H9 (cell line): ENCODE data around the gene FAM8A1. TPM values are rescaled to one million over a fixed set of nuclear protein-coding genes. Genes with fewer than 3 reads are reported as not detected.
A peak's percentile ranks its signal among the peaks of the same experiment; 100 is the strongest.

ENCODE experiments used
- DNase-seq: peaks from one replicate; pipeline ENCODE4 v3.0.0-alpha.2; 2017
- H2AFZ ChIP-seq: one replicate; pipeline ENCODE4 v1.6.1; 2013; ENCODE audit warnings: mild to moderate bottlenecking, low read length, control low read depth, moderate library complexity
- H2AK5ac ChIP-seq: 2 replicates; pipeline ENCODE4 v1.6.1; 2013; ENCODE audit warnings: low read length, control low read depth, mixed read lengths; ENCODE audit not compliant: insufficient read length
- H2BK120ac ChIP-seq: one replicate; pipeline ENCODE4 v1.6.1; 2013; ENCODE audit warnings: low read depth, mild to moderate bottlenecking, low read length, control low read depth, inconsistent platforms; ENCODE audit not compliant: poor library complexity, severe bottlenecking
- H2BK12ac ChIP-seq: 2 replicates; pipeline ENCODE4 v1.6.1; 2013; ENCODE audit warnings: low read length, control low read depth, mixed read lengths, low read depth; ENCODE audit not compliant: insufficient read length
- H2BK15ac ChIP-seq: 2 replicates; pipeline ENCODE4 v1.6.1; 2013; ENCODE audit warnings: low read depth, low read length, control low read depth
- H2BK20ac ChIP-seq: one replicate; pipeline ENCODE4 v1.6.1; 2013; ENCODE audit warnings: low read depth, mild to moderate bottlenecking, low read length, control low read depth, inconsistent platforms; ENCODE audit not compliant: poor library complexity, severe bottlenecking
- H2BK5ac ChIP-seq: 2 replicates; pipeline ENCODE4 v1.6.1; 2013; ENCODE audit warnings: low read length, control low read depth, mixed read lengths; ENCODE audit not compliant: insufficient read length
- H3K14ac ChIP-seq: 2 replicates; pipeline ENCODE4 v1.6.1; 2013; ENCODE audit warnings: low read length, control low read depth; ENCODE audit not compliant: insufficient read depth
- H3K18ac ChIP-seq: 2 replicates; pipeline ENCODE4 v1.6.1; 2013; ENCODE audit warnings: low read depth, mild to moderate bottlenecking, mixed read lengths, low read length, control low read depth; ENCODE audit not compliant: insufficient read length
- H3K23ac ChIP-seq: 2 replicates; pipeline ENCODE4 v1.6.1; 2013; ENCODE audit warnings: low read length, control low read depth, mixed read lengths, low read depth; ENCODE audit not compliant: insufficient read length
- H3K23me2 ChIP-seq: 2 replicates; pipeline ENCODE4 v1.6.1; 2013; ENCODE audit warnings: low read depth, mild to moderate bottlenecking, mixed read lengths, low read length, control low read depth; ENCODE audit not compliant: insufficient read length, poor library complexity, severe bottlenecking
- H3K27ac ChIP-seq: 2 replicates; pipeline ENCODE4 v1.5.1; 2013; ENCODE audit warnings: low read length, control low read depth, mixed read lengths, low read depth; ENCODE audit not compliant: insufficient read length
- H3K27me3 ChIP-seq: 2 replicates; pipeline ENCODE4 v1.6.1; 2013; ENCODE audit warnings: low read length, control low read depth, inconsistent platforms; ENCODE audit not compliant: insufficient read depth
- H3K4ac ChIP-seq: 2 replicates; pipeline ENCODE4 v1.6.1; 2013; ENCODE audit warnings: low read depth, mild to moderate bottlenecking, control low read depth, inconsistent platforms, low read length, moderate library complexity
- H3K4me1 ChIP-seq: 2 replicates; pipeline ENCODE4 v1.6.1; 2013; ENCODE audit warnings: low read length, control low read depth, inconsistent platforms; ENCODE audit not compliant: insufficient read depth
- H3K4me2 ChIP-seq: 2 replicates; pipeline ENCODE4 v1.6.1; 2013; ENCODE audit warnings: low read length, control low read depth, mixed read lengths; ENCODE audit not compliant: insufficient read length, insufficient read depth
- H3K56ac ChIP-seq: 2 replicates; pipeline ENCODE4 v1.6.1; 2013; ENCODE audit warnings: low read depth, mild to moderate bottlenecking, mixed read lengths, low read length, control low read depth; ENCODE audit not compliant: insufficient read length
- H3K79me1 ChIP-seq: 2 replicates; pipeline ENCODE4 v1.6.1; 2013; ENCODE audit warnings: low read depth, mild to moderate bottlenecking, moderate library complexity, low read length, control low read depth, inconsistent platforms; ENCODE audit not compliant: insufficient read depth, poor library complexity, severe bottlenecking
- H3K79me2 ChIP-seq: 2 replicates; pipeline ENCODE4 v1.6.1; 2013; ENCODE audit warnings: low read length, control low read depth, inconsistent platforms; ENCODE audit not compliant: insufficient read depth
- H3K9ac ChIP-seq: 2 replicates; pipeline ENCODE4 v1.6.1; 2013; ENCODE audit warnings: low read length, control low read depth, mixed read lengths; ENCODE audit not compliant: insufficient read length; ENCODE audit errors: extremely low read depth
- H3K9me3 ChIP-seq: one replicate; pipeline ENCODE4 v1.6.1; 2013; ENCODE audit warnings: low read depth, low read length, inconsistent platforms; ENCODE audit not compliant: control insufficient read depth
- H3T11ph ChIP-seq: one replicate; pipeline ENCODE4 v1.6.1; 2013; ENCODE audit warnings: mild to moderate bottlenecking, low read length, control low read depth, inconsistent platforms
- H4K20me1 ChIP-seq: one replicate; pipeline ENCODE4 v1.6.1; 2013; ENCODE audit not compliant: control insufficient read depth, insufficient read length, insufficient read depth
- H4K5ac ChIP-seq: 2 replicates; pipeline ENCODE4 v1.6.1; 2013; ENCODE audit warnings: low read depth, mild to moderate bottlenecking, mixed read lengths, low read length, control low read depth; ENCODE audit not compliant: insufficient read length
- H4K8ac ChIP-seq: replicated peaks from 2 replicates; pipeline ENCODE4 v1.6.1; 2013; ENCODE audit warnings: low read length, control low read depth, mixed read lengths, low read depth; ENCODE audit not compliant: insufficient read length
- H4K91ac ChIP-seq: 2 replicates; pipeline ENCODE4 v1.6.1; 2013; ENCODE audit warnings: low read depth, mild to moderate bottlenecking, moderate library complexity, mixed read lengths, low read length, control low read depth; ENCODE audit not compliant: insufficient read length
- H3K27ac Mint-ChIP-seq, 3 experiments: 2 replicates in 2 of 3; 3 replicates in 1 of 3; pipeline ENCODE4 v1.8.0; 2020 to 2021; ENCODE audit warnings: mixed read lengths in 3 of 3, mild to moderate bottlenecking in 1 of 3, moderate library complexity in 1 of 3
- H3K27me3 Mint-ChIP-seq: 2 replicates; pipeline ENCODE4 v1.8.0; 2021; ENCODE audit warnings: low read depth, mild to moderate bottlenecking, moderate library complexity, mixed read lengths
- H3K36me3 Mint-ChIP-seq, 3 experiments: 2 replicates in 2 of 3; 3 replicates in 1 of 3; pipeline ENCODE4 v1.8.0; 2020 to 2021; ENCODE audit warnings: low read depth in 3 of 3, mixed read lengths in 3 of 3; ENCODE audit not compliant: insufficient read depth in 1 of 3
- H3K4me1 Mint-ChIP-seq, 2 experiments: 2 replicates each; pipeline ENCODE4 v1.8.0; 2020; ENCODE audit warnings: mixed read lengths in 2 of 2
- H3K4me3 Mint-ChIP-seq, 2 experiments: 2 replicates in 1 of 2; 3 replicates in 1 of 2; pipeline ENCODE4 v1.8.0; 2020 to 2021; ENCODE audit warnings: mild to moderate bottlenecking in 2 of 2, mixed read lengths in 2 of 2, moderate library complexity in 1 of 2
- H3K9me3 Mint-ChIP-seq, 2 experiments: 2 replicates in 1 of 2; 3 replicates in 1 of 2; pipeline ENCODE4 v1.8.0; 2020; ENCODE audit warnings: mild to moderate bottlenecking in 2 of 2, mixed read lengths in 2 of 2, moderate library complexity in 1 of 2
- CTCF ChIP-seq: fragments of 200-600 bp; sonication (generic); conservative IDR thresholded peaks from 3 replicates; pipeline ENCODE4 v1.8.0; 2021; ENCODE audit warnings: antibody characterized with exemption, mild to moderate bottlenecking
- WGBS: extraction: QIAGEN DNeasy Blood & Tissue Kit; methylation state at CpG from one replicate; pipeline ENCODE4 v1.1.7; 2013; ENCODE audit warnings: missing lambda C conversion rate, low lambda C conversion rate, mixed read lengths; ENCODE audit not compliant: insufficient read length; ENCODE audit errors: extremely low coverage; 5-methylcytosine and 5-hydroxymethylcytosine counted together
- total RNA-seq: library from RNA; stranded (reverse); gene quantifications from 2 replicates; pipeline ENCODE4 v1.2.1, GENCODE V29; 2021

FAM8A1 gene
- total RNA-seq, 1 experiment from 2014 or later = 11.0 TPM

DNA sequence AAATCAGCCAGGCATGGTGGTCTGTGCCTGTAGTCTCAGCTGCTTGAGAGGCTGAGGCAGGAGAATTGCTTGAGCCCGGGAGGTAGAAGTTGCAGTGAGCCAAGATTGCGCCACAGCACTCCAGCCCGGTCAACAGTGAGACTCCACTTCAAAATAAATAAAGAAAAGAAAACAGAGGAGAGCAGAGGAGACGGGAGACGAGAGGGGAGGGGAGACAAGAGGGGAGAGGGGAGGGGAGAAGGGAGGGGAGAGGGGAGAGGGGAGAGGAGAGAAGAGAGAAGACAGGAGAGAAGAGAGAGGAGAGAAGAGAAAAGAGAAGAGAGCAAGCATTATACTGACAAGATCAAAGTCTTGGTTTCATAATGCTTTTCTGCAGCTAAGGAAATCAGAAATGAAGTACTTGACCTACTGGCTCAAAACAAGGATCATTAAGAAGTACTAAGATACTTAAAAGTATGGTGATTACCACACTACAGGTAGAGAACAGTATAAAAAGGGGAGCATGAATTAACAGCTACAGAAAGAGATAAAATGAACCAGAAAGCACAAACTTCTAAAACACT is 30.5 kb downstream of the FAM8A1 start:
- Histone ChIP-seq H2BK5ac (no peak overlapping the region), H2AK5ac (no peak overlapping the region), H3K4me1 (no peaks in the 10 kb centered on the region; the same call in 1 of the 2 replicates), H3K23me2 (no peaks in the 10 kb centered on the region), H3K79me2 (no peaks in the 10 kb centered on the region), H4K20me1 (no peaks in the 10 kb centered on the region), H3K27ac (no peak overlapping the region), H3K14ac (no peak overlapping the region), H3T11ph (no peak overlapping the region), H2BK15ac (no peak overlapping the region), H3K4me2 (no peak overlapping the region), H3K56ac (no peak overlapping the region), H3K18ac (no peak overlapping the region), H3K79me1 (peaks cover 3% of the 10 kb centered on the region), H3K23ac (no peak overlapping the region), H2AFZ (no peak overlapping the region), H4K91ac (no peak overlapping the region), H3K9ac (no peak overlapping the region), H3K4ac (no peak overlapping the region), H4K5ac (no peak overlapping the region), H4K8ac (no peak overlapping the region), H2BK20ac (no peak overlapping the region), H3K27me3 (no peaks in the 10 kb centered on the region), H2BK120ac (no peak overlapping the region), H2BK12ac (no peak overlapping the region), H3K9me3 (no peaks in the 10 kb centered on the region)
- TF ChIP-seq CTCF = no peak
- Mint-ChIP-seq H3K4me1 (no peaks in the 10 kb centered on the region), H3K9me3 (no peaks in the 10 kb centered on the region), H3K27me3 (no peaks in the 10 kb centered on the region), H3K27ac (peak overlapping the region in 1 of 3 experiments; percentile 36; a peak in 1 of 7 replicates), H3K4me3 (no peak overlapping the region), H3K36me3 (peaks cover 45 to 82% (median 78%) of the 10 kb centered on the region in 3 experiments; a peak in 6 of 7 replicates)
- no peak for DNase-seq
- no CpG with 5 or more reads among the region's 5 CpGs for WGBS
